CD14-positive monocyte (primary cell): ENCODE measurements around the gene LRSAM1. TPM values are rescaled to one million over a fixed set of nuclear protein-coding genes. Genes with fewer than 3 reads are reported as not detected.

Experiments
- DNase-seq, 3 donors: peaks; one replicate each; pipeline ENCODE4 v3.0.0-alpha.2; 2011 to 2022
- H2AFZ ChIP-seq: 2 replicates; pipeline ENCODE4 v1.6.0; 2012; ENCODE audit warnings: mild to moderate bottlenecking, low read depth, low read length, inconsistent platforms; ENCODE audit not compliant: insufficient read depth, poor library complexity, severe bottlenecking
- H3K27ac ChIP-seq, 2 donors: 1 replicate in 1 of 2; 2 replicates in 1 of 2; pipeline ENCODE4 v1.5.1; 2012 to 2013; ENCODE audit warnings: low read length in 2 of 2, control low read depth in 1 of 2, inconsistent platforms in 1 of 2, low read depth in 1 of 2, mild to moderate bottlenecking in 1 of 2
- H3K27me3 ChIP-seq, 2 donors: one replicate each; pipeline versions ENCODE4 v1.6.0 to v1.6.1; 2011 to 2013; ENCODE audit warnings: low read length in 2 of 2; ENCODE audit not compliant: control insufficient read depth in 2 of 2, insufficient read depth in 2 of 2
- H3K36me3 ChIP-seq, 2 donors: replicated peaks in 1 of 2; 1 replicate in 1 of 2; 2 replicates in 1 of 2; pipeline versions ENCODE4 v1.5.1 to v1.6.1; 2012 to 2013; ENCODE audit warnings: low read length in 2 of 2, control low read depth in 1 of 2, inconsistent platforms in 1 of 2, mild to moderate bottlenecking in 1 of 2; ENCODE audit not compliant: insufficient read depth in 2 of 2, control insufficient read depth in 1 of 2
- H3K4me1 ChIP-seq, 2 donors: 1 replicate in 1 of 2; 2 replicates in 1 of 2; pipeline versions ENCODE4 v1.5.1 to v1.6.1; 2012 to 2013; ENCODE audit warnings: low read length in 2 of 2, control low read depth in 1 of 2, inconsistent platforms in 1 of 2, mild to moderate bottlenecking in 1 of 2, moderate library complexity in 1 of 2; ENCODE audit not compliant: insufficient read depth in 2 of 2, control insufficient read depth in 1 of 2
- H3K4me2 ChIP-seq: replicated peaks from 2 replicates; pipeline ENCODE3; 2012; ENCODE audit warnings: low read length, moderate library complexity, mild to moderate bottlenecking; ENCODE audit not compliant: poor library complexity, severe bottlenecking; ENCODE audit errors: extremely low read depth
- H3K4me3 ChIP-seq, 3 experiments: fragments of 200-600 bp in 1 of 3; sonication (generic) in 1 of 3; replicated peaks in 1 of 3; 1 replicate in 2 of 3; 2 replicates in 1 of 3; pipeline ENCODE4 v1.5.1; 2011 to 2013; ENCODE audit warnings: low read length in 3 of 3, mild to moderate bottlenecking in 3 of 3, control low read depth in 2 of 3, low read depth in 2 of 3, inconsistent platforms in 1 of 3, moderate library complexity in 1 of 3
- H3K79me2 ChIP-seq: 2 replicates; pipeline ENCODE4 v1.6.0; 2012; ENCODE audit warnings: mild to moderate bottlenecking, control low read depth, inconsistent platforms, low read length, moderate library complexity; ENCODE audit not compliant: insufficient read depth
- H3K9ac ChIP-seq: 2 replicates; pipeline ENCODE4 v1.6.0; 2017; ENCODE audit warnings: low read length, mild to moderate bottlenecking; ENCODE audit not compliant: insufficient read depth, poor library complexity, severe bottlenecking
- H3K9me3 ChIP-seq, 2 donors: replicated peaks in 1 of 2; 1 replicate in 1 of 2; 2 replicates in 1 of 2; pipeline versions ENCODE4 v1.5.1 to v1.6.1; 2012 to 2013; ENCODE audit warnings: low read length in 2 of 2, control low read depth in 1 of 2; ENCODE audit not compliant: control insufficient read depth in 1 of 2, insufficient read depth in 1 of 2
- H4K20me1 ChIP-seq: 2 replicates; pipeline ENCODE4 v1.6.0; 2012; ENCODE audit warnings: mild to moderate bottlenecking, low read length, control low read depth, moderate library complexity; ENCODE audit not compliant: insufficient read depth
- H3K27ac Mint-ChIP-seq, 7 donors: one replicate each; pipeline ENCODE4 v1.8.0; 2020; ENCODE audit warnings: mild to moderate bottlenecking in 7 of 7, mixed read lengths in 7 of 7, moderate library complexity in 6 of 7, inconsistent platforms in 2 of 7
- H3K27me3 Mint-ChIP-seq, 3 donors: one replicate each; pipeline ENCODE4 v1.8.0; 2021 to 2022; ENCODE audit warnings: low read depth in 3 of 3, mild to moderate bottlenecking in 3 of 3, mixed read lengths in 3 of 3, moderate library complexity in 3 of 3, inconsistent platforms in 1 of 3
- H3K36me3 Mint-ChIP-seq, 2 donors: one replicate each; pipeline ENCODE4 v1.8.0; 2020; ENCODE audit warnings: mixed read lengths in 2 of 2, inconsistent platforms in 1 of 2, mild to moderate bottlenecking in 1 of 2
- H3K4me1 Mint-ChIP-seq: one replicate; pipeline ENCODE4 v1.8.0; 2020; ENCODE audit warnings: mild to moderate bottlenecking, mixed read lengths
- H3K4me3 Mint-ChIP-seq, 2 donors: one replicate each; pipeline ENCODE4 v1.8.0; 2020; ENCODE audit warnings: mild to moderate bottlenecking in 2 of 2, mixed read lengths in 2 of 2, moderate library complexity in 1 of 2
- H3K9me3 Mint-ChIP-seq, 7 donors: one replicate each; pipeline ENCODE4 v1.8.0; 2020 to 2022; ENCODE audit warnings: mixed read lengths in 7 of 7, mild to moderate bottlenecking in 6 of 7, moderate library complexity in 6 of 7, inconsistent platforms in 2 of 7
- WGBS: methylation state at CpG from one replicate; pipeline ENCODE4 v1.1.5; 2013; ENCODE audit warnings: missing lambda C conversion rate; ENCODE audit not compliant: insufficient coverage; 5-methylcytosine and 5-hydroxymethylcytosine counted together
- intact Hi-C, 2 donors: fragments of 100-400 bp; cut with micrococcal nuclease; formaldehyde crosslinking; loops; one replicate each; pipeline versions ENCODE4 v1.15.0 to v1.15.1; 2023
- polyA plus RNA-seq, 3 donors: library from polyadenylated mRNA; depleted of rRNA in 1 of 3; unstranded in 2 of 3; stranded (reverse) in 1 of 3; fragments of 300-500 nt in 2 of 3; fragments of >200 nt in 1 of 3; fragmentation: Illumina TruSeq in 2 of 3; gene quantifications; 1 replicate in 2 of 3; 2 replicates in 1 of 3; pipeline ENCODE4 v1.2.3, GENCODE V29; 2012 to 2021
- TF ChIP-seq, protein P1 (sequence below): fragments of 200-600 bp; IDR thresholded peaks from one replicate; pipeline ENCODE4 v1.8.0; 2022; ENCODE audit warnings: antibody characterized with exemption, mild to moderate bottlenecking

Gene LRSAM1
- polyA plus RNA-seq, 3 donors: 6.0 to 19.8 (median 8.2) TPM

DNA sequence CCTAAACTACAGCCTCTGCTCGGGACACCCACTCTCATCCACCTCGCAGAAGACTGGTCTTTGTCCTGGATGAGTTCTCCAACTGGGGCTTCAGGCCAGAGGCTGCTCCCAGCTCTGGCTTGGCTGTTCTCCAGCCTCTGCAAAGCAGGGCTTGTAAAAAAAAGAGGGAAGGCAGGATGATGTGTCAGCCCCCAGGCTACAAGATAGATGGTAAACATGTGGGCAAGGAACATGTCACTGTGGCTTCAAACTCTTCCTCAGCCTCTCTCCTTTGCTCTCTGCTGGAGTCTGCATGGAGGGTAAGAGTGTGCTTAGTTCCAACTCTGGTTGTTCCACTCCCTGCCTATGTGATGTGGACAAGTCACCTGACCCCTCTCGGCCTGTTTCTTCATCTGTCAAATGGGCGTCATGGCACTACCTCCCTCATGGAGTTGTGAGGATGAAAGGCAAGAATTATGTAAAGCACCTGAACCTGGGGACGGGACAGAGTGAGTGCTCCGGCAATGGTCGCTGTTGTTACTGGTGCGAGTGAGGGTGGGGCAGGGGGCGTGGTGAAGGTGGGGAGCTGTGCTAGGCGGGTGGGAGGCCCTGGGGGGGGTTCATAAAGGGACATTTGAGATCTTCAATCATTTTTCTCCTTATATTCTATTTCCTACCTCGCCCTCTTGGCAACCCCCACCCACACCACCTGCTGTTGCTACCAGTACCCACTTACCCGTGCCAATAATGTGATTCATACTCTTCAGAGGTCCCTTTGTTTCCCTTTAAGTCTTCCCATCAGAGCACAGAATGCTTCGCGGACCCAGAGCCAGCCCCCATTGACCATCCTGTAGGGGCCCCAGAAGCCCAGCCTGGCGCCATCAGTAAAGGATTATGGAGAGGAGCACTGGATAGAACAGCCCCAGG lies 33.9 kb upstream of the LRSAM1 start:
- no peak overlapping the region for H3K4me3 ChIP-seq
- WGBS: 100% methylated on average over 7 of the region's 15 CpGs
- H3K4me1 Mint-ChIP-seq: peaks cover 11% of the 10 kb centered on the region
- H3K27me3 Mint-ChIP-seq: peaks cover 10 to 17% (median 13%) of the 10 kb centered on the region in 3 donors
- H3K9me3 Mint-ChIP-seq: no peaks in the 10 kb centered on the region
- H3K36me3 Mint-ChIP-seq: peaks cover 0 to 5% of the 10 kb centered on the region in 2 donors
- no peaks in the 10 kb centered on the region for H4K20me1 ChIP-seq
- intact Hi-C loops: no loop called here
- H3K27ac ChIP-seq: no peak overlapping the region
- H3K9me3 ChIP-seq: no peaks in the 10 kb centered on the region
- H3K27ac Mint-ChIP-seq: peak overlapping the region in 1 of 7 donors; percentile 43
- peaks cover 4% of the 10 kb centered on the region for H3K79me2 ChIP-seq
- no peak overlapping the region for H2AFZ ChIP-seq
- no peaks in the 10 kb centered on the region for H3K27me3 ChIP-seq
- no peak for DNase-seq
- H3K9ac ChIP-seq: no peak overlapping the region
- H3K4me1 ChIP-seq: peaks cover 4 to 10% of the 10 kb centered on the region in 2 donors
- H3K4me3 Mint-ChIP-seq: no peak overlapping the region
- no peak overlapping the region for H3K4me2 ChIP-seq
- no peaks in the 10 kb centered on the region for H3K36me3 ChIP-seq
- TF ChIP-seq, protein P1, sequence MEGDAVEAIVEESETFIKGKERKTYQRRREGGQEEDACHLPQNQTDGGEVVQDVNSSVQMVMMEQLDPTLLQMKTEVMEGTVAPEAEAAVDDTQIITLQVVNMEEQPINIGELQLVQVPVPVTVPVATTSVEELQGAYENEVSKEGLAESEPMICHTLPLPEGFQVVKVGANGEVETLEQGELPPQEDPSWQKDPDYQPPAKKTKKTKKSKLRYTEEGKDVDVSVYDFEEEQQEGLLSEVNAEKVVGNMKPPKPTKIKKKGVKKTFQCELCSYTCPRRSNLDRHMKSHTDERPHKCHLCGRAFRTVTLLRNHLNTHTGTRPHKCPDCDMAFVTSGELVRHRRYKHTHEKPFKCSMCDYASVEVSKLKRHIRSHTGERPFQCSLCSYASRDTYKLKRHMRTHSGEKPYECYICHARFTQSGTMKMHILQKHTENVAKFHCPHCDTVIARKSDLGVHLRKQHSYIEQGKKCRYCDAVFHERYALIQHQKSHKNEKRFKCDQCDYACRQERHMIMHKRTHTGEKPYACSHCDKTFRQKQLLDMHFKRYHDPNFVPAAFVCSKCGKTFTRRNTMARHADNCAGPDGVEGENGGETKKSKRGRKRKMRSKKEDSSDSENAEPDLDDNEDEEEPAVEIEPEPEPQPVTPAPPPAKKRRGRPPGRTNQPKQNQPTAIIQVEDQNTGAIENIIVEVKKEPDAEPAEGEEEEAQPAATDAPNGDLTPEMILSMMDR: no peak

GRCh38 chr9:127418037-127418471 lies 33.3 kb upstream of the LRSAM1 start:
- Histone ChIP-seq H3K4me1 (peaks cover 10 to 14% of the 10 kb centered on the region in 2 donors), H3K9ac (no peak overlapping the region), H3K27me3 (no peaks in the 10 kb centered on the region), H3K9me3 (no peaks in the 10 kb centered on the region), H3K4me2 (no peak overlapping the region), H3K27ac (no peak overlapping the region), H4K20me1 (no peaks in the 10 kb centered on the region), H3K36me3 (no peaks in the 10 kb centered on the region), H3K79me2 (peaks cover 10% of the 10 kb centered on the region), H3K4me3 (no peak overlapping the region), H2AFZ (no peak overlapping the region)
- H3K27ac Mint-ChIP-seq: no peak overlapping the region
- H3K27me3 Mint-ChIP-seq: peaks cover 11 to 17% (median 13%) of the 10 kb centered on the region in 3 donors
- peak in 1 of 3 donors; percentile 26 for DNase-seq
- H3K4me3 Mint-ChIP-seq: no peak overlapping the region
- H3K9me3 Mint-ChIP-seq: no peaks in the 10 kb centered on the region
- intact Hi-C loops: no loop called here
- TF ChIP-seq, protein P1: no peak
- 65% methylated on average over 8 of the region's 12 CpGs for WGBS
- peaks cover 16% of the 10 kb centered on the region for H3K4me1 Mint-ChIP-seq
- peaks cover 0 to 5% of the 10 kb centered on the region in 2 donors for H3K36me3 Mint-ChIP-seq
